Neuronal stem cell (in vitro differentiated cells): ENCODE data around the gene SEMA3D.

Experiments
- DNase-seq: peaks from one replicate; pipeline ENCODE4 v3.0.0-alpha.2; 2013; ENCODE audit warnings: low spot score
- H2AFZ ChIP-seq: one replicate; pipeline ENCODE4 v1.6.1; 2013; ENCODE audit warnings: mild to moderate bottlenecking, low read length, inconsistent platforms
- H2AK5ac ChIP-seq: 2 replicates; pipeline ENCODE4 v1.6.1; 2013; ENCODE audit warnings: low read depth, mild to moderate bottlenecking, inconsistent platforms, low read length, moderate library complexity, mixed read lengths
- H2BK120ac ChIP-seq: 2 replicates; pipeline ENCODE4 v1.6.1; 2013; ENCODE audit warnings: low read depth, mild to moderate bottlenecking, inconsistent platforms, low read length, moderate library complexity, mixed read lengths
- H2BK12ac ChIP-seq: one replicate; pipeline ENCODE4 v1.6.1; 2013; ENCODE audit warnings: low read length, inconsistent platforms
- H2BK15ac ChIP-seq: 2 replicates; pipeline ENCODE4 v1.6.1; 2013; ENCODE audit warnings: mild to moderate bottlenecking, low read length, inconsistent platforms, mixed read lengths
- H2BK5ac ChIP-seq: one replicate; pipeline ENCODE4 v1.6.1; 2013; ENCODE audit warnings: inconsistent platforms, mild to moderate bottlenecking, low read length, moderate library complexity
- H3K14ac ChIP-seq: one replicate; pipeline ENCODE4 v1.6.1; 2013; ENCODE audit warnings: low read length, inconsistent platforms
- H3K18ac ChIP-seq: 2 replicates; pipeline ENCODE4 v1.6.1; 2013; ENCODE audit warnings: low read length, inconsistent platforms
- H3K23ac ChIP-seq: 2 replicates; pipeline ENCODE4 v1.6.1; 2013; ENCODE audit warnings: low read depth, mild to moderate bottlenecking, mixed read lengths, low read length, inconsistent platforms; ENCODE audit not compliant: poor library complexity
- H3K27ac ChIP-seq: replicated peaks from 3 replicates; pipeline ENCODE4 v1.5.1; 2013; ENCODE audit warnings: low read length, inconsistent platforms
- H3K27me3 ChIP-seq, 3 experiments: 2 replicates each; pipeline ENCODE4 v1.6.1; 2013; ENCODE audit warnings: low read length in 3 of 3, mild to moderate bottlenecking in 2 of 3, inconsistent platforms in 1 of 3, low read depth in 1 of 3, mixed read lengths in 1 of 3, moderate library complexity in 1 of 3; ENCODE audit not compliant: control insufficient read depth in 3 of 3, insufficient read depth in 3 of 3
- H3K36me3 ChIP-seq, 2 donors: replicated peaks in 1 of 2; 2 replicates each; pipeline ENCODE4 v1.6.1; 2013; ENCODE audit warnings: low read length in 2 of 2; ENCODE audit not compliant: control insufficient read depth in 2 of 2, insufficient read depth in 2 of 2
- H3K4ac ChIP-seq: 2 replicates; pipeline ENCODE4 v1.6.1; 2013; ENCODE audit warnings: inconsistent platforms, mild to moderate bottlenecking, low read length, moderate library complexity
- H3K4me1 ChIP-seq, 2 donors: 1 replicate in 1 of 2; 2 replicates in 1 of 2; pipeline ENCODE4 v1.6.1; 2013; ENCODE audit warnings: low read length in 2 of 2, low read depth in 1 of 2; ENCODE audit not compliant: control insufficient read depth in 2 of 2, insufficient read depth in 1 of 2
- H3K4me2 ChIP-seq: one replicate; pipeline ENCODE4 v1.6.1; 2013; ENCODE audit warnings: mild to moderate bottlenecking, low read length, inconsistent platforms; ENCODE audit not compliant: insufficient read depth, poor library complexity, severe bottlenecking
- H3K4me3 ChIP-seq, 2 donors: 2 replicates each; pipeline ENCODE4 v1.5.1; 2013; ENCODE audit warnings: low read length in 2 of 2, mild to moderate bottlenecking in 2 of 2, inconsistent platforms in 1 of 2, moderate library complexity in 1 of 2
- H3K79me1 ChIP-seq: one replicate; pipeline ENCODE4 v1.6.1; 2013; ENCODE audit warnings: low read depth, mild to moderate bottlenecking, inconsistent platforms, low read length, moderate library complexity
- H3K9ac ChIP-seq: one replicate; pipeline ENCODE4 v1.6.1; 2013; ENCODE audit warnings: mild to moderate bottlenecking, low read depth, low read length, inconsistent platforms; ENCODE audit not compliant: poor library complexity
- H3K9me3 ChIP-seq, 2 donors: replicated peaks in 1 of 2; 2 replicates each; pipeline versions ENCODE3 to v1.6.1; 2013; ENCODE audit warnings: low read length in 2 of 2, mild to moderate bottlenecking in 2 of 2, inconsistent platforms in 1 of 2, low read depth in 1 of 2, mixed read lengths in 1 of 2, moderate library complexity in 1 of 2; ENCODE audit not compliant: control insufficient read depth in 2 of 2, insufficient read depth in 1 of 2
- H4K8ac ChIP-seq: one replicate; pipeline ENCODE4 v1.6.1; 2013; ENCODE audit warnings: low read depth, mild to moderate bottlenecking, inconsistent platforms, low read length, moderate library complexity
- H4K91ac ChIP-seq: one replicate; pipeline ENCODE4 v1.6.1; 2013; ENCODE audit warnings: low read length, low read depth, mild to moderate bottlenecking, inconsistent platforms; ENCODE audit not compliant: poor library complexity
- WGBS, 2 donors: extraction: QIAGEN DNeasy Blood & Tissue Kit; methylation state at CpG; one replicate each; pipeline ENCODE4 v1.1.7; 2013; ENCODE audit warnings: missing lambda C conversion rate in 2 of 2, mixed read lengths in 1 of 2; ENCODE audit not compliant: insufficient read length in 2 of 2, insufficient replicate concordance in 1 of 2; ENCODE audit errors: extremely low coverage in 2 of 2; 5-methylcytosine and 5-hydroxymethylcytosine counted together

The SEMA3D gene

DNA sequence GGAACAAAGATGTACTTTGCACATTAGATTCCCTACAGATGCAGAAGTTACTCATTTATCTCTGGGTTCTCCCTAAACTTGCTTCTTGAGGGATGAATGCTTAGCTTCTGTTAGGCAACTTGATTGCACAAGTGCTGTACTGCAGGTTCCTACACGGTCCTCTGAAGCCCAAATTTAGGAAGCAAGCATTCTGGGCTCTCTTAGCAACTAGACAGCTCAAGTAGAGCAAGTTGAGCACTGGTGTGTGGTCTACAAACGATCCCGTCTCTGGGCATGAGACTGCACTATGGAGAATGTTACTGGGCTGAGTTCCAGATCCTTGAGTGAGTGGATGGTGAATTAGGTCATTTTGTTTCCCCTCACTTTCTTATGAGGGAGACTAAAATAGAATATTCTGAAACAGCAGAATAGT lies 14.3 kb downstream of the SEMA3D start:
- Histone ChIP-seq H2AK5ac (no peak overlapping the region), H2BK5ac (no peak overlapping the region), H2BK15ac (no peak overlapping the region), H4K8ac (no peak overlapping the region), H3K27ac (no peak overlapping the region), H2AFZ (no peak overlapping the region), H3K18ac (no peak overlapping the region), H3K27me3 (no peaks in the 10 kb centered on the region), H3K9me3 (no peaks in the 10 kb centered on the region), H3K9ac (no peak overlapping the region), H4K91ac (no peak overlapping the region), H3K4ac (no peak overlapping the region), H3K14ac (no peak overlapping the region), H3K23ac (no peak overlapping the region), H2BK120ac (no peak overlapping the region), H3K36me3 (no peaks in the 10 kb centered on the region), H3K4me2 (no peak overlapping the region), H3K4me3 (no peak overlapping the region), H2BK12ac (no peak overlapping the region), H3K4me1 (no peaks in the 10 kb centered on the region), H3K79me1 (no peaks in the 10 kb centered on the region)
- WGBS, 2 donors = no CpG with 5 or more reads among the region's 3 CpGs
- no peak for DNase-seq

DNA sequence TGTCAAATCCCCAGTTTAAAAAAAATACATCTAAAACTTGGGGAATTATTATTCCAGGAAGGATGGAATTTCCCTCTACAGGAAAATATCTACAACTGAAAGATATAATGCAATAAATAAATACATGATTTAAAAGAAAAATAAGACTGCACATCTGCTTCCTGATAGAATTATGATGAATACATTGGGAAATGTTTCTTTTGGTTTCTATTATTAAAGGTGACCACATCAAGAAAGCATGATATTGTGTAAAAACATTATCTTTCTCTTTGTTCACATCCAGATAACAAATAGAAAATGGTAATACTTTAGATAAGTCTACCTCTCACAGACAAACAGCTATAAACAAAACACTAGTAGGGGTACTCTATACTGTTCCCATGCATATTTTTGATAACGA lies 19.2 kb downstream of the SEMA3D start:
- H3K79me1 ChIP-seq = no peaks in the 10 kb centered on the region
- no peak overlapping the region for H2BK12ac ChIP-seq
- H3K9me3 ChIP-seq = no peaks in the 10 kb centered on the region
- H3K27ac ChIP-seq = no peak overlapping the region
- DNase-seq = no peak
- H3K14ac ChIP-seq = no peak overlapping the region
- H2AK5ac ChIP-seq = no peak overlapping the region
- H3K36me3 ChIP-seq = no peaks in the 10 kb centered on the region
- H4K8ac ChIP-seq = no peak overlapping the region
- no peak overlapping the region for H3K4me3 ChIP-seq
- no peak overlapping the region for H2BK15ac ChIP-seq
- no peak overlapping the region for H3K4ac ChIP-seq
- H3K9ac ChIP-seq = no peak overlapping the region
- H3K27me3 ChIP-seq = no peaks in the 10 kb centered on the region
- no peak overlapping the region for H3K23ac ChIP-seq
- no peak overlapping the region for H4K91ac ChIP-seq
- no peak overlapping the region for H2AFZ ChIP-seq
- no peaks in the 10 kb centered on the region for H3K4me1 ChIP-seq
- WGBS, 2 donors = no CpG with 5 or more reads among the region's 1 CpG
- no peak overlapping the region for H2BK5ac ChIP-seq
- no peak overlapping the region for H3K18ac ChIP-seq
- H3K4me2 ChIP-seq = no peak overlapping the region
- no peak overlapping the region for H2BK120ac ChIP-seq

DNA sequence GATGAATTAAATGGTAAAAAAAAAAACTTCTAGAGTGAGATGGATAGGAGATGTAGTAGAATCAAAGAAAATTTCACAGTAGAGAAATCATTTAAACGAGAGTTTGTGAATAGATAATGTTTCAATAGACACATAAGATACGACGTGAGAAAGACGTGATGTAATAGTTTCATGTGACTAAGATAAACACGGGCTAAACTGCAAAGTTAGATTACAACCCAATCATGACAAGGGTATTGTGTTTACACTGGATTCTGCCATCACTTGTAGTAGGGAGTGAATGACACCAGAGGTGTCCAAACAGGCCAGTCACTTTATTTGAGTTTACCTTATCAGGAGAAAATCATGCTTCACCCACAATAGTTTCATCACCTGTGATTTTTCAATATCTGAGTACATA lies 21.6 kb downstream of the SEMA3D start:
- no peak overlapping the region for H2AFZ ChIP-seq
- no peaks in the 10 kb centered on the region for H3K4me1 ChIP-seq
- H2BK5ac ChIP-seq = no peak overlapping the region
- H3K9me3 ChIP-seq = no peaks in the 10 kb centered on the region
- H3K4ac ChIP-seq = no peak overlapping the region
- no peak overlapping the region for H4K8ac ChIP-seq
- H3K79me1 ChIP-seq = no peaks in the 10 kb centered on the region
- no peak overlapping the region for H3K9ac ChIP-seq
- no peak overlapping the region for H2AK5ac ChIP-seq
- no peak overlapping the region for H3K4me3 ChIP-seq
- H3K27ac ChIP-seq = no peak overlapping the region
- H3K23ac ChIP-seq = no peak overlapping the region
- H3K27me3 ChIP-seq = no peaks in the 10 kb centered on the region
- no peak overlapping the region for H2BK12ac ChIP-seq
- H3K18ac ChIP-seq = no peak overlapping the region
- no peaks in the 10 kb centered on the region for H3K36me3 ChIP-seq
- no peak for DNase-seq
- H2BK15ac ChIP-seq = no peak overlapping the region
- H3K14ac ChIP-seq = no peak overlapping the region
- 100% methylated on average over 1 of the region's 5 CpGs; no CpG with 5 or more reads in 1 of the 2 donors for WGBS, 2 donors
- H3K4me2 ChIP-seq = no peak overlapping the region
- H2BK120ac ChIP-seq = no peak overlapping the region
- H4K91ac ChIP-seq = no peak overlapping the region

DNA sequence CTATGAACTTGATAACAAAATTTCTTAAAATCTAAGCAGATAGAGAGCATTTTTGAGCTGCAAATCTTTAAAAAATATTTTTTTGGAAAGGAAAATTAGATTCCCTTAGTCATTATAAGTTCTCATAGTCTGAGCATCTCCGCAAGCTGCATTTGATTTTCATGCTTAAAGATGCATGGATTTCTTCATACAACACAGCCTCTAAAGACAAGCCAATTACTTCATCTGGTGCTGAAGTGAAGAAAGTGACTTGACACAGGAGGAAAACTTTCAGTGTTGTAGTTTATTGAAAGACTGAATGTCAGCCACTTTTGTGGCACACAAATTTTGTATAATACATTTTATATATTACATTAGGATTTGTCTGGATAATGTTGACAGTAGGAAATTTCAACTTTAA lies 22.5 kb downstream of the SEMA3D start:
- Histone ChIP-seq H2BK12ac (no peak overlapping the region), H3K4me1 (no peaks in the 10 kb centered on the region), H3K27me3 (no peaks in the 10 kb centered on the region), H3K14ac (no peak overlapping the region), H4K91ac (no peak overlapping the region), H3K23ac (no peak overlapping the region), H3K9ac (no peak overlapping the region), H2AK5ac (no peak overlapping the region), H3K36me3 (no peaks in the 10 kb centered on the region), H3K9me3 (no peaks in the 10 kb centered on the region), H2BK5ac (no peak overlapping the region), H3K4me3 (no peak overlapping the region), H3K27ac (no peak overlapping the region), H2BK120ac (no peak overlapping the region), H3K4me2 (no peak overlapping the region), H4K8ac (no peak overlapping the region), H2BK15ac (no peak overlapping the region), H3K4ac (no peak overlapping the region), H2AFZ (no peak overlapping the region), H3K79me1 (no peaks in the 10 kb centered on the region), H3K18ac (no peak overlapping the region)
- WGBS, 2 donors = no CpG with 5 or more reads among the region's 1 CpG
- DNase-seq = no peak
